ENCODE results near the gene LRRIQ1.

DNA sequence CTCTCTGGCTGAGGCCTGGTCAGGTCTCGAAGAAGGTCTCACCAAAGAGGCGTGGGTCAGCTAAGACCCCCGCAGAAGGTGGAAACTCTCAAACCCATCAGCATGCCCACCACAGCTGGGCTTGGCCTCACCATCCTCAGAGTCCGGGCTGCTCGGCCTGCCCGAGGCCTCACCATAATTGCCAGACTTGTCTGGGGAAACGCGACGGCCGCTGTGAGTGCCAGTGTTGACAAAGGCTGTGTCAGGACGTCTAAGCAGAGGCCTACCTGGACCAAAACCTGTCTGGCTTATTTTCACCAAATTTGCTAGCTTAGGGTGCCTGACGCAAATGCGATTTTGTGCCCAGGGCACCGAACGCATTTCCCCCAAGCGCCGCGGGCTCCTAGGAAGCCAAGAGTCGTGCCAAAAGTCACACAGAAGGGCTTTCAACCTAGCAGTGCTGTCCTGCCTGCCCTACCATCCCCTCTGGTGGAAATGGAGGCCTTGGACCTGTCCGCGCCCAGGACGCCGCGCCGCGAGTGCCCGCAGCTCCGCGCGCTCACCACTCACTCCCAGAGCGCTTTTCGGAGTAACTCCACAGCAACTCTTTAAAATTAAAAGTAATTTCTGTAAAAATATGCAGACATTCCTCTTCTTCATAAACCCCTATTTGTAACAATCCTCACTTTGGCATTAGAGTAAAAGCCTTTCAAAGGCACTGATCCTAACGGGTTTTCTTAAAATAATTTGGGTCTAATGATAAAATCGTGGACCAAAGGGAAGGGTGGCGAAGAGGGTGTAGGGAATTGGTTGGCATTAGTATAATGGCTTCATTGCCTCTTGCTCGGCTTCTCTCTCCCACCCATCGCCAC, 242.7 kb downstream of the LRRIQ1 start:
- TF ChIP-seq, protein P1, sequence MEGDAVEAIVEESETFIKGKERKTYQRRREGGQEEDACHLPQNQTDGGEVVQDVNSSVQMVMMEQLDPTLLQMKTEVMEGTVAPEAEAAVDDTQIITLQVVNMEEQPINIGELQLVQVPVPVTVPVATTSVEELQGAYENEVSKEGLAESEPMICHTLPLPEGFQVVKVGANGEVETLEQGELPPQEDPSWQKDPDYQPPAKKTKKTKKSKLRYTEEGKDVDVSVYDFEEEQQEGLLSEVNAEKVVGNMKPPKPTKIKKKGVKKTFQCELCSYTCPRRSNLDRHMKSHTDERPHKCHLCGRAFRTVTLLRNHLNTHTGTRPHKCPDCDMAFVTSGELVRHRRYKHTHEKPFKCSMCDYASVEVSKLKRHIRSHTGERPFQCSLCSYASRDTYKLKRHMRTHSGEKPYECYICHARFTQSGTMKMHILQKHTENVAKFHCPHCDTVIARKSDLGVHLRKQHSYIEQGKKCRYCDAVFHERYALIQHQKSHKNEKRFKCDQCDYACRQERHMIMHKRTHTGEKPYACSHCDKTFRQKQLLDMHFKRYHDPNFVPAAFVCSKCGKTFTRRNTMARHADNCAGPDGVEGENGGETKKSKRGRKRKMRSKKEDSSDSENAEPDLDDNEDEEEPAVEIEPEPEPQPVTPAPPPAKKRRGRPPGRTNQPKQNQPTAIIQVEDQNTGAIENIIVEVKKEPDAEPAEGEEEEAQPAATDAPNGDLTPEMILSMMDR (conservative IDR thresholded peaks at IDR 0.05; ENCODE audit: low read depth, low read length) = no peak
- TF ChIP-seq EZH2 (IDR thresholded peaks at IDR 0.05; ENCODE audit: borderline replicate concordance, low read depth, low read length, poor library complexity, severe bottlenecking) = no peak
